ENCODE results near the gene HTR2C. TPM values are rescaled to one million over a fixed set of nuclear protein-coding genes. Genes with fewer than 3 reads are reported as not detected.
"Not testable (repeated sequence)": the region's sequence is repeated elsewhere in the genome, so short reads cannot be mapped to it uniquely, and the experiment has no call there.

HTR2C gene
- total and polyA plus RNA-seq, 10 of the 15 experiments (the other 5 are each of a cell fraction or from before 2014, with no cell fraction given), result 0.03 TPM; not detected in 9

GRCh38 chrX:114932550-114932949 is 348.7 kb downstream of the HTR2C start:
- Histone ChIP-seq H3K9ac (ENCODE audit: control insufficient read depth, insufficient read depth, low read length) (no peak overlapping the region), H3K9me3 (replicated peaks; ENCODE audit: control insufficient read depth, insufficient read depth, low read length) (no peaks in the 10 kb centered on the region; the same call in 2 of the 3 replicates), H4K20me1 (ENCODE audit: control insufficient read depth, insufficient read depth) (no peaks in the 10 kb centered on the region), H3K4me2 (ENCODE audit: control insufficient read depth, insufficient read depth) (no peak overlapping the region), H3K79me2 (ENCODE audit: control insufficient read depth, insufficient read depth, low read length) (no peaks in the 10 kb centered on the region), H3K27me3 (replicated peaks in 1 of 2; ENCODE audit: control insufficient read depth in 2 of 2, insufficient read depth in 2 of 2, low read length in 1 of 2) (no peaks in the 10 kb centered on the region), H3K27ac (ENCODE audit: control insufficient read depth, insufficient read depth) (no peak overlapping the region), H2AFZ (ENCODE audit: control insufficient read depth, low read depth, low read length) (no peak overlapping the region), H3K36me3 (ENCODE audit: control insufficient read depth in 2 of 2, insufficient read depth in 2 of 2, low read length in 1 of 2) (no peaks in the 10 kb centered on the region), H3K4me1 (ENCODE audit: control insufficient read depth, insufficient read depth, low read length) (no peaks in the 10 kb centered on the region), H3K4me3 (no peak overlapping the region)
- ATAC-seq, result no peak
- TF ChIP-seq SMAD5 (IDR thresholded peaks at IDR 0.05; ENCODE audit: low read depth) (no peak), ELK1 (IDR thresholded peaks at IDR 0.05; ENCODE audit: low read depth, low read length) (no peak), ZNF592 (IDR thresholded peaks at IDR 0.05) (no peak), NR2F1 (conservative IDR thresholded peaks at IDR 0.05) (no peak), NFYA (IDR thresholded peaks at IDR 0.05; ENCODE audit: borderline replicate concordance, low read depth, low read length) (no peak), CHD4 (IDR thresholded peaks at IDR 0.05) (no peak), TAF1 (IDR thresholded peaks at IDR 0.05; ENCODE audit: borderline replicate concordance, low read depth, low read length) (no peak), ASH2L (IDR thresholded peaks at IDR 0.05; ENCODE audit: borderline replicate concordance, low read depth) (no peak), CBX5 (IDR thresholded peaks at IDR 0.05; ENCODE audit: low read depth) (no peak), RAD51 (IDR thresholded peaks at IDR 0.05) (no peak), ATF7 (IDR thresholded peaks at IDR 0.05; ENCODE audit: low read depth) (no peak), JUNB (IDR thresholded peaks at IDR 0.05) (no peak), NRF1 (conservative IDR thresholded peaks at IDR 0.05; ENCODE audit: low read depth, low read length) (no peak), NFIC (IDR thresholded peaks at IDR 0.05; ENCODE audit: low read depth, low read length) (no peak), STAT3 (IDR thresholded peaks at IDR 0.05; ENCODE audit: low read depth, low read length) (no peak)
- ChIA-PET RAD21 (ENCODE audit: unreplicated experiment) (no interaction called here), CTCF (interaction anchor here (1.6 kb wide), 1 partner anchor 10 kb away, joined by 3 read pairs; no protein-coding TSS in a partner anchor), POLR2A (no interaction called here), SMC1A (ENCODE audit: uncharacterized antibody, unreplicated experiment) (no interaction called here)
- no peak for FAIRE-seq
- intact Hi-C loops (cut with micrococcal nuclease; ENCODE audit: unreplicated experiment) (no loop called here), in situ Hi-C loops (cut with MboI) (no loop called here)
- no TSS peak for BruUV-seq (replicated peaks)
- no peak for DNase-seq (ENCODE audit: low read depth, low spot score)
- 6% methylated on average over 1 of the region's 1 CpG for WGBS (ENCODE audit: insufficient coverage, insufficient replicate concordance, low lambda C conversion rate, missing lambda C conversion rate)

GRCh38 chrX:114933291-114933690 is 349.4 kb downstream of the HTR2C start:
- intact Hi-C loops (cut with micrococcal nuclease; ENCODE audit: unreplicated experiment); CTCF ChIA-PET: not testable (repeated sequence)

More at GRCh38 chrX:114933291-114933690, 349.4 kb downstream of the HTR2C start:
- POLR2A ChIA-PET; FAIRE-seq; H3K36me3 ChIP-seq (ENCODE audit: control insufficient read depth in 2 of 2, insufficient read depth in 2 of 2, low read length in 1 of 2); H4K20me1 ChIP-seq (ENCODE audit: control insufficient read depth, insufficient read depth); H3K79me2 ChIP-seq (ENCODE audit: control insufficient read depth, insufficient read depth, low read length); ATAC-seq; H2AFZ ChIP-seq (ENCODE audit: control insufficient read depth, low read depth, low read length); H3K4me3 ChIP-seq; H3K4me2 ChIP-seq (ENCODE audit: control insufficient read depth, insufficient read depth); H3K9ac ChIP-seq (ENCODE audit: control insufficient read depth, insufficient read depth, low read length); in situ Hi-C loops (cut with MboI); H3K9me3 ChIP-seq (replicated peaks; ENCODE audit: control insufficient read depth, insufficient read depth, low read length); DNase-seq (ENCODE audit: low read depth, low spot score); SMC1A ChIA-PET (ENCODE audit: uncharacterized antibody, unreplicated experiment); H3K27me3 ChIP-seq (replicated peaks in 1 of 2; ENCODE audit: control insufficient read depth in 2 of 2, insufficient read depth in 2 of 2, low read length in 1 of 2); H3K27ac ChIP-seq (ENCODE audit: control insufficient read depth, insufficient read depth); RAD21 ChIA-PET (ENCODE audit: unreplicated experiment); BruUV-seq (replicated peaks); H3K4me1 ChIP-seq (ENCODE audit: control insufficient read depth, insufficient read depth, low read length): not testable (repeated sequence)
- 16% methylated on average over 2 of the region's 2 CpGs for WGBS (ENCODE audit: insufficient coverage, insufficient replicate concordance, low lambda C conversion rate, missing lambda C conversion rate)

Measured in GM12878 (cell line).